ENCODE results near the gene NGEF.
"Not testable (repeated sequence)": the region's sequence is repeated elsewhere in the genome, so short reads cannot be mapped to it uniquely, and the experiment has no call there.

Gene NGEF

GRCh38 chr2:232925153-232925820, 87.8 kb downstream of the NGEF start:
- no peak for DNase-seq

DNA sequence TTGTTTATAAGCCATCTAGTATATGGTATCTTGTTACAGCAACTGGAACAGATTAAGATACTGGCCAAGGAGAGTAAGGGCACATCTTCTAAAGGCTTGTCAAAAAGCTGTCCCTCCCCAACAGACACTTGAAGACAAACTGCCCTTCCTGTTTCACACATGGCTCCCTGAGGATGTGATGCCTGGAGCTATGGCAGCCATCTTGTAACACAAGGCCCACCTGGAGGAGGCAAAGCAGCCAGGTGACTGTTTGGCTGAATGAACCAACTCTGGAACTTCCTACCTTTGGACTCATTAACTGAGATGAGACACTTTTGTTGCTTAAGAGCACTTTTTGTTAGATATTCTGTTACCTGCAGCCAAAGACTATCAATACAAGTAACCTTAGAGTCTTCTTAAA, 88.6 kb downstream of the NGEF start:
- DNase-seq: no peak

DNA sequence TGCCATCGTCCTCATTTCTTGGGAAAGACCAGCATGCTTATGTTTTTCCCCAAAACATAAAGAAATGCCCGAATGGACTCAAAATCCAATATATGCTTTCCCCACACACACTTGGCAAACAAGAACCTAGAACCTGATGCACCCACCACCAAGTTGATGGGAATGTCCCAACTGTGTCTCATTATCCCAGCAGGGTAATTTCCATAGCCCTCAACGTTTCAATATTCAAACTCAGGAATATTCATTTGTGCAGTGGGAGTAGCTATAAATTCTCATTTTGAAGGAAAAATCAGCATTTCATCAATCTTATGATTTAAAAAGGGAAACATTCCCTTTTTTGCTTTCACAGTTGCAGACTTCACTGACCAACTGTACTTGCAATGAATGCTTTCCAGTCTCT, 92.3 kb downstream of the NGEF start:
- DNase-seq: no peak

GRCh38 chr2:232920055-232920454, 93.0 kb downstream of the NGEF start:
- no peak for DNase-seq

DNA sequence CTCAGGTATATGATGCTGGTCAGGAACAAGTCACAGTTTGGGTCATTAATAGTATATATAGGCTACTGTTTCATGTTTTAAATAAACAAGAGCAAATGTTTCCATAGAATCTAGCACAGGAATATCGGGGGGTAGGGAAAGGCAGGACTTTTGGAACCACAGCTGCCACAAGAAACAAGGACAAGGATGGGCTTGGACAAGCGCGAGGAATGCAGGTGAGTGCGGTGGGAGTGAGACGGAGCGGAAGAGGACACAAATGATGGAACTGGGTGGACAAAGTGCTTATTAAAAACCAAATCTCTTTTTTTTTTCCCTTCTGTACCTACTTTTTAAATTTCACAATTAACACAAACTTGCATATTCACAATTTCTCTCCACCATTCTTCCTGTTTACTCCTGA, 93.9 kb downstream of the NGEF start:
- no peak for DNase-seq

DNA sequence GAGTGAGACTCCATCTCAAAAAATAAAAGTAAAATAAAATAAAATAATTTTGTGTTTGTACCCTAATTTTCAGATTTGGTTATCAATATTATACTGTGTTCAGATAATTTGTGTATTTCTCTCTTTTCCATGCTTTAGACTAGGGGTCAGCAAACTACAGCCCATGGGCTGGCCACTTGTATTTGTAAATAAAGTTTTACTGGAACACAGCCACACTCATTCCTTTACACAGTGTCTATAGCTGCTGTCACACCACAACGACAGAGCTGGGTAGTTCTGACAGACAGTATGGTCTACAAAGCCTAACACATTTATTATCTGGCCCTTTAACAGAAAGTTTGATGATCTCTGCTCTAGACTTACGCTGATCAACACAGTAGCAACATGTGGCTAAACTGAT, 99.2 kb downstream of the NGEF start:
- DNase-seq: no peak

- DNase-seq: no peak
Observed at GRCh38 chr2:232911712-232912277, 101.3 kb downstream of the NGEF start.

DNA sequence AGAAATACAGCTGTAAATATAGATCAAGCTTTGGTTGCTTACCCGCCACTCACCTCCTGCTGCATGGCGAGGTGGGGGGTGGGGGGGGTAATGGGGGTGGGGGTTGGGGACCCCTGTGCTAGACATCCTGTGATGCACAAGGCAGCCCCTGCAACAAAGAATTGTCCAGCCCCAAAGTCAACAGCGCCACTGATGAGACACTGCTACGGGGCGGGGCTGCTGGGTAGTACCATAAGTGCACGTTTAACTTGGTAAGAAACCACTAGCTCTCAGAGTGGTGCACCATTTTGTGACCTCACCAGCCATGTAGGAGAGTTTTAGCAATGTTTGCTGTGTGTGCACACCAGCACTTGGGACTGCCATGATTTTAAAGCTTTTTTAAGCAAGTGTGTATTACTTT, 102.7 kb downstream of the NGEF start:
- no peak for DNase-seq

DNA sequence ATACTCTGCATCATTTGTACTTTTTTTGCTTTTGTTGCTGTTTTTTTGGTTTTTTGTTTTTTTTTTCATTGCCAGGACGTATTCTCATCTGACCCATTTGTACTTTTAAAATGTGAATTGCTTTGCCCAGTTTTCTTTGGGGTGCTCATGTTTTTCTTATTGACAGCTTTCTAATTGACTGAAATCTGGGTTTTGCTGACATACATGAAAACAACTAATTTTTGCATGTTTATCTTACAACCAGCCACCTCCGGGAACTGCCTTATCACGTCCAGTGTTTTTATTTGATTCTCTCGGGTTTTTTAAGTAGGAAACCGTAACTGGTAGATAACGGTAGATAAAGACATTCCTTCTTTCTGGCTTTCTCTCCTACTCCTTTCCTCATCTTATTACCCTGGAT, 104.4 kb downstream of the NGEF start:
- no peak for DNase-seq

GRCh38 chr2:232907718-232908085, 105.4 kb downstream of the NGEF start:
- DNase-seq: not testable (repeated sequence)

- not testable (repeated sequence) for DNase-seq
Observed at GRCh38 chr2:232906867-232907717, 106.0 kb downstream of the NGEF start.

DNA sequence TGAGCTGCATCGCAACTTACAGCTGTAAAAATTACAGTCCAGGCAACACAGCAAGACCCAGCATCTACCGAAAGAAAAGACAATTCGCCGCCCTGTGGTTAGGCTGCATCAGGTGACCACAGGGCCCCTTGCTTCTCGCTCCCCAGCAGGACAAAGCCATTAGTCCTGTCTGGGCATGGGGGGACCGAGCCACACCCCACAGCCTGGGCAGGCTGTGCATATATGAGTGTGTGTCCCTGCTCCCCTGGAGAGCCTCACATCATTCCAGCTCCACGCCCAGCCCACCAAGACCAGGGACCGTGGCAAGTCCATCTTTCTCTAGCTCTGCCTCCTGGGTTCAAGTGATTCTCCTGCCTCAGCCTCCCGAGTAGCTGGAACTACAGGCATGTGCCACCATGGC, 109.1 kb downstream of the NGEF start:
- DNase-seq: no peak

DNA sequence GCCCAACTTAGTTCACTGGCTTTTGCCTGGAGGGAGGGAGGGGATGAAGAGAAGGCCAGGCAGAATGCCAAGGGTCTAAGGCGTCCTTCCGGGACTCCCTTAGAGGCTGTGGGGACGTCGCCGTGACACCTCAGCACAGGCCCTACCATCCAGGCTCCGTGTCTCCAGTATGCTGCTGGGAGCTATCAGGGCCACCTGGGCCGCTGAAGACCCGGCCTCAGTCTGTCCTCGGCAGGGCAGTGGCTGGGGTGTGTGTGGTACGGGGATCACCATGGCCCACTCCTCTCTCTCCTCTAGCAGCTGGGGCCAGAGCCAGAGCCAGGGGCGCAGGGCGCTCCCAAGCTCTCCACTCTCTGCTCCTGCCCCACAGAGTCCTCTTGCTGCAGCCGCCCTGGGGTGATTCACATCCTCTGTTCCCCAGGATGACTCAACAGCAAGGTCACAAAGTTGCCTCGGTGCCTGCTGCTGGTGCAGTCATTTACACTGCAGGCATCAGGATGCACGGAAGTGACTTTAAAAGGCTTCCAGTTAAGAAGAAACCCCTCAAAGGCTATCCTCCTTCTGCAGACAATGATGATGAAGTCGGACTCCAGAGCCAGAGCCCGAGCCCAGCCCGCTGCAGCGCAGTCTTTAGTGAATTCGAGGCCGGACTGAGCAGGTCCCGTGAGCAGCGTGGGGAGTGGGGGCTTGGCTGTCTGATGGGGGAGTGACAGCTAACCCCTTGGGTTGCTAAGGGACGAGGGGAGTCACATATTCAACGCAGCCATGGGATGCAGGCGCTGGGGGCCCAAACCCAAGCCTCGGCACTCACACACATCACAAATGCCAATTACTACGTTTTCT, 111.1 kb downstream of the NGEF start:
- no peak for DNase-seq

GRCh38 chr2:232900811-232901735, 112.0 kb downstream of the NGEF start:
- no peak for DNase-seq

DNA sequence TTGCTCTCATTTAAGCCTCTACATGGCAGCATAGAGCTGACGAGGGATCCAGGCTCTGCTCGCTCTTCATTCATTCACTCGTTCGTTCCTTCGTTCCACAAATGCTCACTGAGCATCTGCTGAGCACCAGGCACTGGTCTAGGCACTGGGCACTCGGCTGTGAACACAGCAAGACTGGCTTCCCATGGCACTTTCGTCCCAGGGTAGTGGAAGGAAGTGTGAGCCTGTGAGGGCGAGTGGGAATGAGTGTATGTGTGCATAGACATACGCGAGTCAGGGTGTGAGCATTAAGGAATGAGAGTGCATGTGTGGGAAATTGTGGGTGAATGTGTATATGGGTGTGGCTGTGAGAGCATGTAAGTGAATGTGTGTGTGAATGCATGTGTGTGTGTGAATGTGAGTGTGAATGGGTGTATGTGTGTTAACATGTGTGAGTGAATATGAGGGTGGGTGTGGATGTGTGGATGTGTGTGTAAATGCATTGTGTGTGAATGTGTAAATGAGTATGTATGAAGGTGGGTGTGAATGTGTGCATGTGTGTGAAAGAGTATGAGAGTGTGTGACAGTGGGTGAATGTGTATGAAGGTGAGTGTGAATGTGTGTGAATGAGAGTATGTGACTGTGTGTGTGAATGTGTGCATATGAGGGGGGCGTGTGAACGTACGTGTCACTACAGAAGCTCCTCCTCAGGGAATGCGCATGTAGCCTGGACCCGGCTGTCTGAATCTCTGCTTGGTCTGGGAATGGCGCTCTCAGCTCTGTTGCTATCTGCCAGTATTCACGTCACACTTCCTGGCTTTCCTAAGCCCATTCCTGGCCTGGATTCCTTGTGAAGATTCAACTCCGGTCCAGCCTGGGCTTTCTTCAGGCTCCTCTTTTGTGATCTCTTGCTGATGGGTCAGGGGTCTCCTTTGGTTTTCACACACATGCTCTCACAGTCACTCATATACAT, 114.2 kb downstream of the NGEF start:
- no peak for DNase-seq

- DNase-seq: no peak
Observed at GRCh38 chr2:232897598-232898408, 115.3 kb downstream of the NGEF start.

GRCh38 chr2:232896720-232897597, 116.1 kb downstream of the NGEF start:
- no peak for DNase-seq

- DNase-seq: no peak
Observed at GRCh38 chr2:232896111-232896510, 116.9 kb downstream of the NGEF start.

DNA sequence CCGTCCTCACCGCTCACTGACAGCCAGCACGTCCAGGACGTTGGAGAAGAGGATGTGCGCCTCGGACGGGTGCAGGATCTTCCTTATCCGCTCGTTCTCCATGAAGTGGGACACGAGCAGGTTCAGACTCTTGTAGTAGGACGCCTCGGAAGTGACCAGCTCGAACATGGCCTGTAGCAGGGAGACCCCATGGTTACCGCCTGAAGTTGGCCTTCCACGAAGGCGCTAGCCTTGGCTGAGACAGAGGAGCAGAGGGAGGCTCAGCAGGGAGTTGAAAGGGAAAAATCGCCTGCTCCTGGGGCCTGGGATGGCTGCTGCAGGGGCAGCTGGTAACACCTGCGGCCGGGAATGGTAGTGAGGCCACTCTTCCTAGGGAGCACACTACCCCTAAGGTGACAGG, 118.3 kb downstream of the NGEF start:
- DNase-seq: no peak

All from T-helper 9 cell (primary cell).